Midbrain (tissue), 1 donor: ENCODE results near the gene RORC.
"Not testable (repeated sequence)": the region's sequence is repeated elsewhere in the genome, so short reads cannot be mapped to it uniquely, and the experiment has no call there.

Experiments used
- DNase-seq: peaks from one replicate; lab custom pipeline; 2025; lab: John Stamatoyannopoulos, UW

Gene RORC

GRCh38 chr1:151805066-151805820 is 26.4 kb downstream of the RORC start, which contains the start of gene LINGO4:
LINGO4 (minus strand) TSS chr1:151805419; CDS start chr1:151802704, 2,715 bp downstream.
- no peak for DNase-seq

- DNase-seq, result no peak
Measured at GRCh38 chr1:151803915-151804314, 27.7 kb downstream of the RORC start.

- DNase-seq, result no peak
Measured at GRCh38 chr1:151803164-151803563, 28.4 kb downstream of the RORC start.

- no peak for DNase-seq
Measured at GRCh38 chr1:151802372-151802771, 29.2 kb downstream of the RORC start.

GRCh38 chr1:151801846-151802245 is 29.8 kb downstream of the RORC start:
- DNase-seq, result no peak

- no peak for DNase-seq
Measured at GRCh38 chr1:151801310-151801820, 30.2 kb downstream of the RORC start.

GRCh38 chr1:151800830-151801229 is 30.8 kb downstream of the RORC start:
- no peak for DNase-seq

- DNase-seq, result no peak
Measured at GRCh38 chr1:151799179-151800022, 32.2 kb downstream of the RORC start.

- no peak for DNase-seq
Measured at GRCh38 chr1:151798571-151798970, 33.0 kb downstream of the RORC start.

- no peak for DNase-seq
Measured at GRCh38 chr1:151790940-151791651, 40.5 kb downstream of the RORC start.

- peak; percentile 99 for DNase-seq
Measured at GRCh38 chr1:151790071-151790939, 41.3 kb downstream of the RORC start, which contains the start of gene TDRKH. TDRKH (minus strand) TSS chr1:151790500; CDS start chr1:151783022, 7,478 bp downstream.

GRCh38 chr1:151787689-151788088 is 43.9 kb downstream of the RORC start:
- DNase-seq, result no peak

GRCh38 chr1:151783796-151784195 is 47.8 kb downstream of the RORC start:
- DNase-seq, result no peak

GRCh38 chr1:151782741-151783140 is 48.9 kb downstream of the RORC start:
- no peak for DNase-seq

- not testable (repeated sequence) for DNase-seq
Measured at GRCh38 chr1:151782026-151782425, 49.6 kb downstream of the RORC start.

GRCh38 chr1:151780736-151781135 is 50.9 kb downstream of the RORC start:
- DNase-seq, result not testable (repeated sequence)

GRCh38 chr1:151779852-151780251 is 51.8 kb downstream of the RORC start:
- DNase-seq, result no peak

GRCh38 chr1:151777317-151777716 is 54.3 kb downstream of the RORC start:
- DNase-seq, result no peak

GRCh38 chr1:151776665-151777062 is 54.9 kb downstream of the RORC start:
- no peak for DNase-seq

GRCh38 chr1:151775894-151776664 is 55.5 kb downstream of the RORC start:
- no peak for DNase-seq
